Measurements from ENCODE around the gene CCR1.

The CCR1 gene

GRCh38 chr3:46208167-46208704 is at the start of gene CCR1:
Gene CCR1, minus strand, starts transcription at chr3:46208313. Its CDS starts 4,000 bp downstream, at chr3:46204313.
- DNase-seq, result no peak

DNA sequence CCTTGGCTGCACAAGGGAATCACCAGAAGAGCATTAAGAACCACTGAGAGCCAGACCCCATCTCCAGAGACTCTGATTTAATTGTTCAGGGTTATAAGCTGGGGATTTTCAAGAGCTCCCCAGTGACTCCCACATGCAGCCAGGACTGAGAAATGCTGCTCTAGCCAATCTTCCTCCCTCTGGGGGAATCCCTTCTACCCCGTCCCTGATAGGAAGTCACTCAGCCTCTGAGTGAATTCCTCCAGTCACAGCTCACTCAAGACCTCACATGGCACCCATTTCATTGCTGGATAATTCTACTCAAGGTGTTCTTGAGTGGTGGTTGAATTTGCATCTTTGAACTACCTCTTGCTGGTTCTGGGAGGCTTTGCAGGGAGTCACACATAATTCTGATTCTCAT is 44.9 kb upstream of the CCR1 start:
- no peak for DNase-seq

DNA sequence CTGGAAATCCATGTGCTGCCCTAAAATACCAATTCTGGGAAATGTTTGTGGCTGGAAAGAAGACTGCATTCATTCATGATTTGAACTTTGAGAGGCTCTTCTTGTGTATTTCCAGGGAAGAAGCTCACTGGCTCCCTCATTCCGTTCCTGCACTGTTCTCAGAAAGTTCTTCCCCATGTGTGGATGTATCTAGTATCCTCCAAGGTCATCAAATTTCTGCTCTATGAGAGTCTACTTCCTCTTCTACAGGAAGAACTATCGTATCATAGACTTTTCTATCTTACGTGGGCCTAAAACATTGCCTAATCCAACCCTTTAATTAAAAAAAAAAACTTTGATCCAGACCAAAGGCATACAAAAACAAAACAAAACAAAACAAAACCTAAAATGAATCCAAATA is 37.0 kb upstream of the CCR1 start:
- no peak for DNase-seq

GRCh38 chr3:46243560-46243959 is 35.4 kb upstream of the CCR1 start:
- DNase-seq, result no peak

GRCh38 chr3:46242120-46242519 is 34.0 kb upstream of the CCR1 start, which contains the start of gene CCR3:
Gene CCR3, plus strand, starts transcription at chr3:46242460. Its CDS starts 22,699 bp downstream, at chr3:46265159.
- DNase-seq, result no peak

GRCh38 chr3:46239952-46240351 is 31.8 kb upstream of the CCR1 start:
- no peak for DNase-seq

GRCh38 chr3:46239301-46239938 is 31.3 kb upstream of the CCR1 start:
- DNase-seq, result no peak

- no peak for DNase-seq
Observed at GRCh38 chr3:46238386-46238785, 30.3 kb upstream of the CCR1 start.

DNA sequence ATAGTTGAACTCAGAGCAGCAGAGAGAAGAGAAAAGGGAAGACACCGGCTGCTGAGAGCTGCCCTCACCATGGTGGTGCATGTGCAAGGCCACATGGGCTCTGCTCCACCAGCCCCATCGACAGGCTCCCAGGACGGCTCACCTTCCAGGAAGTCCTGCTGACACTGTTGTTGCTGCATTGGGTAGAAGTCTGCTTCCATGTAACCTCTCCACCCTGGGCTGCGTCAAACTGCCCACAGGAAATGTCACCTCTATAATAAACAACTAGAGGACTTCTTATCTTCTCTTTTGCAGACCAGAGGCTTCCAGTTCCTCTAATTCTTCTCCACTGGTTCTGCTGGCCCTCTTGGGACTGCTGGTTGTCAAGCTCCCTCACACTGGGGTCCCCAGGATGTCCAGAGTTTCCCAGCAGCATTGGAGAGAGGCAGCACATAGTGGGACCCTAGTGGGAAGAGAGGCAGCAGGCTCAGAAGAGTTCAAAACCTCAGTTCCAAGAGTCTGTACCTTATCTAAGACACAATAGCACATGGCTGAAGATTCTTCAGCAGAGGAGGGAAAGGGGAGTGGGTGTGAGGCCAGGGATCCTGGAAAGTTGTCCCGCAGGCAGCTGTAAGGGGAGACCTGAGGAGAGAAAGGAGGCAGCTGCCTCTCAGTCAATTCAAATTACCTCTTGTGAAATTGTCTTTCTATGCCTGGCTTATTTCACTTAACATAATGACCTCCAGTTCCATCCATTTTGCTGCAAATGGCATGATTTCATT is 28.4 kb upstream of the CCR1 start:
- no peak for DNase-seq

DNA sequence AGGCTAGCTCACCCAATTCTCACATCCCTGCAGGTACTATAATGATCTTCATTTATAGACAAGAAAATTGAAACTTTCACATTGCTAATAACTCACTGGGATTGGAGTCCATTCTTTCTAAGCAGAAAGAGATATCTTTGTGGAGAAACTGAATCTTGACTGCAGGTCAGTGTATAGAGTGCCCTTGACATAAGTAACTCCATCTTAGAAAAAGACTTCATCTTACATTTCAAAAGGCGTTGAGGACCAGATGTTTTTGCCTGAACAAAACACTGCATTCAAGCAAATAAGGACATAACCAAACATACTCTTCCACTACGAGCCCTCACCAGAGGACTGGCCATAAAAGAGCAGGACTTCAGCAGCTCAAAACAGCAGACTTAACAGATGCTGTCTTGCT is 27.3 kb upstream of the CCR1 start:
- DNase-seq, result no peak

- DNase-seq, result no peak
Observed at GRCh38 chr3:46233194-46233593, 25.1 kb upstream of the CCR1 start.

GRCh38 chr3:46231323-46231722 is 23.2 kb upstream of the CCR1 start:
- no peak for DNase-seq

DNA sequence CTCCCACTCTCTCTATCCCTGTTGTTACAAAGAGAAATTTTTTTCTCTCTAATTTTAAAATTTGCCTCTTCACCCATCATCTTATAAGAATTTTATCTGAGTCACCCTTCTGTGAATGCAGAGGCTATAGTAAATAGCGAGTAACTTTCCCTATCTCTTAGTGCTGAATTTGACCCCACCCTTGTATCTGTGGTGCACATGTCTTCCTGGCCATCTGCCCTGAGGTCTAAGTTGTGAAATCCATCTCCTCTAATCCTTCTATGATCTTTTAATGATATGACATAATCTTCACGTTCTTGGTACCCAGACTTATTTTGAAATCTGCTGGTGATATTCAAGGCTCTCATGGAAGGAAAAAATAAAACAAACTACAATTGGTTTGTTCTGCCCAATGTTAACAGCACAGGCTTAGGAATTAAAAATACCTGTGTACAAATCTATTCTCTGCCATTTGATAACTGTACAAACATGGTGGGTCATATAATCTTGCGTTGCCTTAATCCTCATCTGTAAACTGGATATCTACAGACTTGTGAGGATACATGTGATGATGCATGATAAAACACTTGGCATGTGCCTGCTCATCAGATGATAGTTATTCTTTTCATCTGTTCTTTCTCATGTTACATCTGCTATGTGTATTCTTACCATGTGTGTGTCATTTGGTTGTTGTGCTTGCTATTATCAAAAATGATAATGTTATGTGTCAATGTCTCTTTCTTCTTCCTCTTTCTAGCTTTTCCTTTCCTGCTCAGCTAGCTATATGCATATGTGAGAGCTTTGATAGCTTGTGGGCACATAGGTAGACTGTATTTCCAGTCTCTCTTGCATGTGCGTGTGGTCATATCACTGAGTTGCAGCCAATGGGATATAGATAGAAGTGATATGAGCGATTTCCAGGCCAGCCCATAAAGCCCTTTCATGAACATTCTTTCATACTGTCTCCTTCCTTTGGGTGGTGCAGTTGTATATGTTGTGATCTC is 20.4 kb upstream of the CCR1 start:
- no peak for DNase-seq

DNA sequence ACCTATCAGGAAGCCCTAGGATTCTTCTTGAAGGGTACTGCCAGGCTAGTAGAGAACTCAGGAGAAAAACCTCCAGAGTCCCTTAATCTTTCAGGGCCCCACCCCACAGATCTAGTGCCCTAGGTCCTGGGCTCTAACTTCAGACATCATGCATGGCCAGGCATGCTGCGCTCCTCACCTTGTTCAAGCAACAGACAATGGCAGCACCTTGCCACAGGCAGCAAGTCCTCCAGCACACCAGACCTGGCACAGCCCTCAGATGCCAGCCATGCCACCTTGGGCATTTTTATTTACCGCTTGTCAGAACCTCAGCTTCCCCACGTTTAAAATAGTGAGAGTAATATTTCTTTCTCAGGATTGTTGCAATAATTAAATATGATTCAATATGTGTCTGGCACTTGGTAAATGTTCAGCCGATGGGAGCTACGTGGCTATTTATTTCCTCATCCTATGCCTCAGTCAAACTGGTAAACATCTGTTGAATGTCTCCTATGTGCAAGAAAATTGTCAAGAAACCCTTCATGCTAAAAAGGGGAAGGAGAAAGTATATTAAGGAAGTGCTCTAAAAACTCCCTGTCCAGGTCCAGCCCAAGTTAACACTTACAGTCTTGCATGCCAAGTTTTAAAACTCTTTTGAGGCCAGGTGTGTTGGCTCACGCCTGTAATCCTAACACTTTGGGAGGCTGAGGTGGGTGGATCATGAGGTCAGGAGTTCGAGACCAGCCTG is 14.5 kb upstream of the CCR1 start:
- DNase-seq, result no peak

DNA sequence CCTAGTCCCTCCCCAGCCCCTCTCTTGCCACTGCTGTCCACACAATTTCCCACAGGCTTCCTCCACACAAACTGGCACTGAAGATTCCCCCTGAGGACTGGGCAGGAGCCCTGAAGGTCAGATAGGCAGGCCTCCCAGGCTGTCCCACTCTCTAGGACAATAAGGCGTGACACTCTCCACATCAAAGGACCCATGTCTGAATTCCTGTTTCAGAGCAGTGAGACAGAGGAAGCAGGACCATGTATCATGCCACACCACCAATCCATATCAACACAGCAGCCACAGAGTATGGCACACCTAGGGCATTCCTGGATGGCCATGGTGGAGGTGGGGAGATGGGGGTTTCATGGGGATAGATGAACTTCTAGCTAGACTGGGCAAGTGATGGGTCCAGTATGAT is 13.8 kb upstream of the CCR1 start:
- DNase-seq, result no peak

GRCh38 chr3:46221391-46221790 is 13.3 kb upstream of the CCR1 start:
- DNase-seq, result no peak

- no peak for DNase-seq
Observed at GRCh38 chr3:46218196-46218709, 10.1 kb upstream of the CCR1 start.

DNA sequence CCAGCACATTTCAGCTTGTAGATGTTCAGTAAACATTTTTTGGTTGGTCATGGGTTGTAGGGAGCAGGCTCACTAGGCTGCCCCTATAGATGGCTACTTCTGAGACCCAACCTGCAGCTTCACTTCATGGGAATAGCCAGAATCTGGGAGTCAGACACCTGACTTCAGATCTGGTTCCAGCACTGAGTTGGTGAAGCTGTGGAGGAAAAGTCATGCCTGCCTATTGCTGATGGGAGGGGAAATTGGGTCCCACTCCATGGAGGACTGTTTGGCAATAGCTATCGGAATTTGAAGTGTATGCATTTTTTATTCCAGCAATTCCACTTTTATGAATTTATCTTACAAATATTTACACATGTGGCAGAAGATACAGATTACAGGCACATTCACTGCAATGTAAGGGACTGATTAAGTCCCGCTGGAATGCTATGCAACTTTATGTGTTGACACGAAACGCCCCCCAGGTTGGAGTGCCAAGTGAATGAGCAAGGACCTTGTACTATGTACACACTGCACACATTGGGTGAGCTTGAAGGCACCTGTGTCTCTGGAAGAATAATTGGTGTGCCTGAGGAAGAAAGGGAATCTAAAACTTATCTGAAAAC is 7.8 kb upstream of the CCR1 start:
- no peak for DNase-seq

GRCh38 chr3:46214751-46215352 is 6.7 kb upstream of the CCR1 start:
- DNase-seq, result peak; percentile 4

DNA sequence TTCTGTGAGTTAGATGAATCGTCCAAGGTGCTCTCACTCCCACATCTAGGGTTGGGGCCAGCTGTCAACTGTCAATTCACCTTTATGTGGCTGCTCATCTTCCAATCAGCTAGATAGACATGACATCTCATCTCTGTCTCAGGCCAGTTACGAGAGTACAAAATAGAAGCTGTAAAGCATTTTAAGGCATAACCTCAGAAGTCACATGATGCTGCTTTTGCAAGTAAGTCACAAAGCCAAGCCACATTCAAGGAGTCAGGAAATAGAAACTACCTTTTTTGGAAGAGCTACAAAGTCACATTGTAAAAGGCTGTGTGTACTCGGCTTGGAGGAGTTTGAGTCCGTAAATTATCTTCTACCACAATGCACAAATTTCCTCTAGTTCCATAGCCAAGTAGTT is 5.1 kb upstream of the CCR1 start:
- DNase-seq, result no peak

DNA sequence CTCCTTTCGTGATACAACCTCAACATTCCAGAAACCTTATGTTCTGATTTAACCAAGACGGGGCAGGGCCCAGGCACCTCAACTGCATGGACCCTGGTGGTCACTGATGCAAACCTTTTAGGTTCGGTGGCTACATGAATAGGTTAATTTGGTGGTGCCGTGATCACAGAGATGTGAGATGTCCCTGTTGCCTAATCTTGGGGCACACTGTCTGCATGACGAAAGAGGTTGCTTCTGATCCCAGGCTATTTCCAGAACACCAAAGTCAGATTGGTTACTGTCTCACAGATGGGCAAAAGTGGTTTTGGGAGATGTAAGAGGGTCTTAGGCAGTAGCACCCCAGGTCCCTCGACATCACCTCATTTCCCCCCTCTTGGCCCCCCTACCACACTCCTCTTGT is 4.0 kb upstream of the CCR1 start:
- no peak for DNase-seq
